Fibroblast of the aortic adventitia (primary cell): Measurements from ENCODE around the gene PDIK1L. TPM values are rescaled to one million over a fixed set of nuclear protein-coding genes. Genes with fewer than 3 reads are reported as not detected.
"Not testable (repeated sequence)": the region's sequence is repeated elsewhere in the genome, so short reads cannot be mapped to it uniquely, and the experiment has no call there.

Experiments used
- DNase-seq: peaks from one replicate; pipeline ENCODE4 v3.0.0-alpha.2; 2010; ENCODE audit warnings: low read depth
- H3K4me3 ChIP-seq: 2 replicates; pipeline ENCODE4 v1.5.1; 2011; ENCODE audit warnings: low read depth, mild to moderate bottlenecking, control low read depth, low read length, moderate library complexity
- CTCF ChIP-seq: IDR thresholded peaks from 2 replicates; pipeline ENCODE4 v1.5.1; 2011; ENCODE audit warnings: mild to moderate bottlenecking, low read length, control low read depth, inconsistent platforms; ENCODE audit not compliant: insufficient read depth
- total RNA-seq: library from RNA; depleted of rRNA; stranded (reverse); fragments of >200 nt; gene quantifications from 2 replicates; pipeline ENCODE4 v1.2.3, GENCODE V29; 2012; ENCODE audit warnings: low replicate concordance

The PDIK1L gene
- total RNA-seq, 1 donor: 10.1 TPM

DNA sequence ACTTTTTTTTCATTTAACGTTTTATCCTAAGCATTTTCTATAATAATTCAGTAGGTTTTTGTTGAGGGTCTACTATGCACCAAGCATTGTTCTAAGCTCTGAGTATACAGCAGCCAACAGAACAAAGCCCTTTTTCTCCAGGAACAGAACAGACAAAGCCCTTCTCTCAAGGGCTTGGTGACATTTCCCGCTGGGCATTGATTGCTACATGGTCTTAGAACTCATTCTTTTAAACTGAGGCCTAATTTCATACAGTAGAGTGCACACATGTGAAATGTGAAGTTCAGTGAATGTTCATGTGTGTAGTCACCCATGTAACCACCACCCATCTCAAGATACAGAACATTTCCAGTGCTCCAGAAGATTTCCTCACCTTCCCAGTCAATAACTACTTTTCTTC, 15.2 kb upstream of the PDIK1L start:
- DNase-seq: no peak
- TF ChIP-seq CTCF: no peak
- no peak overlapping the region for H3K4me3 ChIP-seq

DNA sequence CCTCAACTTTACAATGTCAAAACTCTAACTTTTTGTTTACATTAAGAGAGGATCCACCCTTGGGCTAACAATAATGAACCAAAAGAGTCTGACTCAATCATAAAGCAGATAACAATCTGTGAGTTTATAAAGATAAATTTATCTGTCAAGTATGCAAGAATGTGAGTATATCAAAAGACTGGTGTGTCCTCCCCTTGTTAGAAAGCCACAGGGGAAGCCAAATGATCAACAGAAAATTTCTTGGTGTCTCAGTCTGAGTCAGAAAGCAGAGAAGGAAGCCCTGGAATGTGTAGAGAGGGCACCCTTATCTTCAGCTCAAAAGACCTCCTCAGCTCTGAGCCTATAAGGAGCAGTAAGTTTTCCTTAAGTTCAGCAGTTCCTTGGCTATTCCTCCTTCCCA, 13.9 kb upstream of the PDIK1L start:
- peak; percentile 77 for DNase-seq
- no peak for TF ChIP-seq CTCF
- H3K4me3 ChIP-seq: no peak overlapping the region

GRCh38 chr1:26098602-26099001, 13.0 kb upstream of the PDIK1L start:
- DNase-seq: no peak
- no peak for TF ChIP-seq CTCF
- no peak overlapping the region for H3K4me3 ChIP-seq

DNA sequence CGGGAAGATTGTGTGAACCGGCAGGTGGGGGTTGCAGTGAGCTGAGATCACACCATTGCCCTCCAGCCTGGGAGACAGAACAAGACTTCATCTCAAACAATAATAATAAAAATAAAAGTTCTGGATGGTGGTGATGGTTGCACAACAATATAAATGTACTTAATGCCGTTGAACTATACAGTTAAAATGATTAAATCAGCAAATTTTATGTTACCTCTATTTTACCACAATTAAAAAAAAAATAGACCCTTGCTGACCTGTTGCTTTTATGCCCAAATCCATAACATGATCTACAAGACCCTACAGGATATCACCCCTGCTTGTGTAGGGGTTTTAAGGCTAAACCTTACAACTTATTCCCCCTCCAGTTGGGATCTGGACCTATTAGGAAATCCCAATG, 11.8 kb upstream of the PDIK1L start:
- H3K4me3 ChIP-seq: no peak overlapping the region
- no peak for TF ChIP-seq CTCF
- DNase-seq: no peak

GRCh38 chr1:26100204-26100603, 11.4 kb upstream of the PDIK1L start:
- not testable (repeated sequence) for DNase-seq, H3K4me3 ChIP-seq

DNA sequence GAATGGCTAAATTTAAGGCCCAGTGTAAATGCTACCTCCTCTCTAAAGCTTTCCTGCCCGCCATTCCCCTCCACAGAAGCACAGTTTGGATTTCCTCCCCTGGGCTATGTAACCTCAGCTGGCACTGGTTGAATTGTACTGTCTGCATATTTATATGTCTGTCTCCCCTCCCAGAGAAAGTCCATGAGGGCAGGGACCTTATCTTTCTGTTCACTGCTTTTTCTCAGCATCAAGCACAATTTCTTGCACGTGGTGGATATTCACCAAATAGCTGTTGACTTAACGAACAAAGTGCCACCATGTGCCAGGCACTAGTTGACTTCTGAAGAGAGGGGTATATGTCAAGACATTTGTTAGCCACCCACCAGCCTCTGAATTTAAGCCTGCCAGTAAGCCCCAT, 9.5 kb upstream of the PDIK1L start:
- no peak for DNase-seq
- H3K4me3 ChIP-seq: no peak overlapping the region
- TF ChIP-seq CTCF: no peak

DNA sequence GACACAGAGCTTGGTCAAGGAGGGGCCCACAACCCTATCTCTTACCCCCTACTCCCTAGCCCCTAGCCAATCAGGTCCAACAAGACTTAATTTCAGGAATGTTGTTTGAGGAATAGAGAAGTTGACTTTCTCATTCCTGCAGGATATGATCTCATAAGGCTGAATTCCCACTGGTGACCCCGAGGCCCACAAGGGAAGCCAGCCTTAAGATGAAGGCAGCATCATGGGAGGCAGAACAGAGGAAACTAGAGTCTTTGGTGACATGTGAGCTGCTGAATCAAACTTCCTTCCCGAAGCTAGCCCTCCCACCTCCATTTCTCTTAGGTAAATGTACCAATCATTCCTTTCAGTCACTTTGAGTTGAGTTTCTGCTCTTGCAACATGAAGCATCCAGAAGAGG, 9.1 kb upstream of the PDIK1L start:
- no peak for DNase-seq
- no peak overlapping the region for H3K4me3 ChIP-seq
- no peak for TF ChIP-seq CTCF

GRCh38 chr1:26105226-26105548, 6.4 kb upstream of the PDIK1L start:
- H3K4me3 ChIP-seq, DNase-seq: not testable (repeated sequence)
